ENCODE results near the gene PTPRG. TPM values are rescaled to one million over a fixed set of nuclear protein-coding genes. Genes with fewer than 3 reads are reported as not detected.

PTPRG gene
- total and polyA plus RNA-seq, 2 donors (not counting 1 experiment from before 2014, with no cell fraction given), result 67.0 to 97.9 TPM

DNA sequence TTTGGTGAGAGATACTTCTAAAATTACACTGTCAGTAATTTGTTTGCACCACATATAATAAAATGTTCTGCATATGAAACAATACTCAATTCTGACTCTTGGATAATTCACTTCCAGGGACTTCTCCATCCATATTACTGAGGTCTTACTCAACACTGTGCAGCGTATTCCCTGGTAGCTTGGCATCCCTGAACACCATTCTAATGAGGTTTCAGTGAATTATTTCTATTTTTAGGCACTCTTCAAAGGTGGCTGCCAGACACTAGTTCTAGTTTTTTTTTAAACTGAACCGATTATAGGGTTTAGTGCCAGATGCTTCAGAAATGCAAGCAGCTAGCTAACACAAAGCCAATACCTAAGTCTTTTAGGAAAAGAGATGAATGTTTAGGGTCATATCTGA, 528.7 kb downstream of the PTPRG start:
- H3K9me3 ChIP-seq (ENCODE audit: control insufficient read depth, insufficient read depth, low read depth, low read length), result no peaks in the 10 kb centered on the region
- H3K9ac ChIP-seq (ENCODE audit: insufficient read depth, low read length), result no peak overlapping the region
- H3K79me2 ChIP-seq (ENCODE audit: control insufficient read depth, insufficient read depth, low read length), result no peaks in the 10 kb centered on the region
- H4K20me1 ChIP-seq (ENCODE audit: control insufficient read depth, extremely low read depth, insufficient read depth, low read length), result no peaks in the 10 kb centered on the region
- DNase-seq (ENCODE audit: low read depth in 2 of 2), result no peak
- H2AFZ ChIP-seq (ENCODE audit: low read length), result no peak overlapping the region
- no peak overlapping the region for H3K4me3 ChIP-seq (replicated peaks in 1 of 4; ENCODE audit: control extremely low read depth in 1 of 4, insufficient read depth in 1 of 4, low read depth in 3 of 4, low read length in 4 of 4)
- H3K27me3 ChIP-seq (ENCODE audit: control insufficient read depth, insufficient read depth, low read length), result no peaks in the 10 kb centered on the region
- TF ChIP-seq CTCF (conservative IDR thresholded peaks at IDR 0.05 in 1 of 2, IDR thresholded peaks at IDR 0.05 in 1 of 2; ENCODE audit: low read depth in 1 of 2, low read length in 2 of 2), result no peak
- TF ChIP-seq EZH2 (IDR thresholded peaks at IDR 0.05; ENCODE audit: low read length, missing control alignments), result no peak
- no peak overlapping the region for H3K4me2 ChIP-seq (ENCODE audit: extremely low read depth, insufficient read depth, low read length)
- H3K36me3 ChIP-seq (ENCODE audit: control insufficient read depth, insufficient read depth, low read length), result no peaks in the 10 kb centered on the region
- no peak overlapping the region for H3K27ac ChIP-seq (ENCODE audit: insufficient read depth, low read length)
- H3K4me1 ChIP-seq (ENCODE audit: control insufficient read depth, extremely low read depth, insufficient read depth, low read length), result no peaks in the 10 kb centered on the region

GRCh38 chr3:62090519-62090918, 529.1 kb downstream of the PTPRG start:
- Histone ChIP-seq H3K4me3 (replicated peaks in 1 of 4; ENCODE audit: control extremely low read depth in 1 of 4, insufficient read depth in 1 of 4, low read depth in 3 of 4, low read length in 4 of 4) (no peak overlapping the region), H4K20me1 (ENCODE audit: control insufficient read depth, extremely low read depth, insufficient read depth, low read length) (no peaks in the 10 kb centered on the region), H3K36me3 (ENCODE audit: control insufficient read depth, insufficient read depth, low read length) (no peaks in the 10 kb centered on the region), H3K9ac (ENCODE audit: insufficient read depth, low read length) (no peak overlapping the region), H3K27me3 (ENCODE audit: control insufficient read depth, insufficient read depth, low read length) (no peaks in the 10 kb centered on the region), H3K4me1 (ENCODE audit: control insufficient read depth, extremely low read depth, insufficient read depth, low read length) (no peaks in the 10 kb centered on the region), H3K79me2 (ENCODE audit: control insufficient read depth, insufficient read depth, low read length) (no peaks in the 10 kb centered on the region), H3K27ac (ENCODE audit: insufficient read depth, low read length) (no peak overlapping the region), H3K9me3 (ENCODE audit: control insufficient read depth, insufficient read depth, low read depth, low read length) (no peaks in the 10 kb centered on the region), H2AFZ (ENCODE audit: low read length) (no peak overlapping the region), H3K4me2 (ENCODE audit: extremely low read depth, insufficient read depth, low read length) (no peak overlapping the region)
- DNase-seq (ENCODE audit: low read depth in 2 of 2), result no peak
- TF ChIP-seq EZH2 (IDR thresholded peaks at IDR 0.05; ENCODE audit: low read length, missing control alignments) (no peak), CTCF (conservative IDR thresholded peaks at IDR 0.05 in 1 of 2, IDR thresholded peaks at IDR 0.05 in 1 of 2; ENCODE audit: low read depth in 1 of 2, low read length in 2 of 2) (no peak)

DNA sequence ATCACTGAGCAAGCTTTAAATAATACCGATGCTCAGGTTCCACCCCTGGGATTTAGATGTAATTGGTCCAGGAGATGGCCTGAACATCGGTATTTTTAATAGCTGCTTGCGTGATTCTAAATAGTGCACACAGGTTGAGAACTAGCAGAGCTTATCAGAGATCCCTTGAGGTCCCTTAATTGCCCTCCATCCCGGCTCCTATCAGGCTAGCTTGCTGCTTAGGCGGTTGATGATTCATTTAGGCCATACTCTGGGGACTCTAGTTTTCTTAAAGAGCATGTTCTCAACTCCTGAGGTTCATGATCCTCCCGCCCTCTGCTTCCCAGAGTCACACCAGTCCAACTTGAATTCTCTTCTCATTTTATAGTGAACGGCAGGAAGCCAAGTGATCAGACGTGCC, 531.7 kb downstream of the PTPRG start:
- Histone ChIP-seq H2AFZ (ENCODE audit: low read length) (no peak overlapping the region), H3K79me2 (ENCODE audit: control insufficient read depth, insufficient read depth, low read length) (no peaks in the 10 kb centered on the region), H3K36me3 (ENCODE audit: control insufficient read depth, insufficient read depth, low read length) (no peaks in the 10 kb centered on the region), H3K4me2 (ENCODE audit: extremely low read depth, insufficient read depth, low read length) (no peak overlapping the region), H3K4me3 (replicated peaks in 1 of 4; ENCODE audit: control extremely low read depth in 1 of 4, insufficient read depth in 1 of 4, low read depth in 3 of 4, low read length in 4 of 4) (no peak overlapping the region), H3K4me1 (ENCODE audit: control insufficient read depth, extremely low read depth, insufficient read depth, low read length) (no peaks in the 10 kb centered on the region), H4K20me1 (ENCODE audit: control insufficient read depth, extremely low read depth, insufficient read depth, low read length) (no peaks in the 10 kb centered on the region), H3K27me3 (ENCODE audit: control insufficient read depth, insufficient read depth, low read length) (no peaks in the 10 kb centered on the region), H3K27ac (ENCODE audit: insufficient read depth, low read length) (no peak overlapping the region), H3K9ac (ENCODE audit: insufficient read depth, low read length) (no peak overlapping the region), H3K9me3 (ENCODE audit: control insufficient read depth, insufficient read depth, low read depth, low read length) (no peaks in the 10 kb centered on the region)
- no peak for DNase-seq (ENCODE audit: low read depth in 2 of 2)
- TF ChIP-seq CTCF (conservative IDR thresholded peaks at IDR 0.05 in 1 of 2, IDR thresholded peaks at IDR 0.05 in 1 of 2; ENCODE audit: low read depth in 1 of 2, low read length in 2 of 2), result no peak
